B cell (primary cell): ENCODE data around the gene LSP1.

Source experiments
- EZH2 ChIP-seq: IDR thresholded peaks from 2 replicates; pipeline ENCODE4 v1.6.1; 2012; ENCODE audit warnings: borderline replicate concordance, low read depth, mild to moderate bottlenecking, moderate library complexity, low read length; ENCODE audit not compliant: insufficient read depth, poor library complexity, severe bottlenecking
- TF ChIP-seq, protein P1 (sequence below): fragments of 200-600 bp; IDR thresholded peaks from one replicate; pipeline ENCODE4 v1.8.0; 2022; ENCODE audit warnings: antibody characterized with exemption, mild to moderate bottlenecking

DNA sequence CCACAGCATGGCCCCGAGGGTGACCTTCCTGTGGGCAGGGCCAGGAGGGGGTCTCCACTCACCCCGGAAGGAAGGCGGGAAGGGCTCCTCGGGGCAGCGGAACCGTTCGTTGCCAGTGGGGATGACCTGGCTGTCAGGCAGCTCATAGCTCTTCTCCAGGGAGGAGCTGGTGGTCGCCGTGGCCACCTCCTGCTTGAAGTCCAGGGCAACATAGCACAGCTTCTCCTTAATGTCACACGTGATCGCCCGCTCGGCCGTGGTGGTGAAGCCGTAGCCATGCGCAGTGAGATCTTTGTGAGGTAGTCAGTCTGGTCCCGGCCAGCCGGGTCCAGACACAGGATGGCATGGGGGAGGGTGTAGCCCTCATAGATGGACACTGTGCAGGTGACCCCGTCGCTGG is 49.6 kb upstream of the LSP1 start:
- TF ChIP-seq, protein P1, sequence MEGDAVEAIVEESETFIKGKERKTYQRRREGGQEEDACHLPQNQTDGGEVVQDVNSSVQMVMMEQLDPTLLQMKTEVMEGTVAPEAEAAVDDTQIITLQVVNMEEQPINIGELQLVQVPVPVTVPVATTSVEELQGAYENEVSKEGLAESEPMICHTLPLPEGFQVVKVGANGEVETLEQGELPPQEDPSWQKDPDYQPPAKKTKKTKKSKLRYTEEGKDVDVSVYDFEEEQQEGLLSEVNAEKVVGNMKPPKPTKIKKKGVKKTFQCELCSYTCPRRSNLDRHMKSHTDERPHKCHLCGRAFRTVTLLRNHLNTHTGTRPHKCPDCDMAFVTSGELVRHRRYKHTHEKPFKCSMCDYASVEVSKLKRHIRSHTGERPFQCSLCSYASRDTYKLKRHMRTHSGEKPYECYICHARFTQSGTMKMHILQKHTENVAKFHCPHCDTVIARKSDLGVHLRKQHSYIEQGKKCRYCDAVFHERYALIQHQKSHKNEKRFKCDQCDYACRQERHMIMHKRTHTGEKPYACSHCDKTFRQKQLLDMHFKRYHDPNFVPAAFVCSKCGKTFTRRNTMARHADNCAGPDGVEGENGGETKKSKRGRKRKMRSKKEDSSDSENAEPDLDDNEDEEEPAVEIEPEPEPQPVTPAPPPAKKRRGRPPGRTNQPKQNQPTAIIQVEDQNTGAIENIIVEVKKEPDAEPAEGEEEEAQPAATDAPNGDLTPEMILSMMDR: no peak
- no peak for TF ChIP-seq EZH2
